CD4-positive, alpha-beta T cell treated with Interleukin-21 for 1 hour (primary cell): Measurements from ENCODE around the gene STRBP.
"Not testable (repeated sequence)": the region's sequence is repeated elsewhere in the genome, so short reads cannot be mapped to it uniquely, and the experiment has no call there.

ENCODE experiments used
- DNase-seq: peaks from one replicate; pipeline ENCODE4 v3.0.0-alpha.2; 2020

The STRBP gene

DNA sequence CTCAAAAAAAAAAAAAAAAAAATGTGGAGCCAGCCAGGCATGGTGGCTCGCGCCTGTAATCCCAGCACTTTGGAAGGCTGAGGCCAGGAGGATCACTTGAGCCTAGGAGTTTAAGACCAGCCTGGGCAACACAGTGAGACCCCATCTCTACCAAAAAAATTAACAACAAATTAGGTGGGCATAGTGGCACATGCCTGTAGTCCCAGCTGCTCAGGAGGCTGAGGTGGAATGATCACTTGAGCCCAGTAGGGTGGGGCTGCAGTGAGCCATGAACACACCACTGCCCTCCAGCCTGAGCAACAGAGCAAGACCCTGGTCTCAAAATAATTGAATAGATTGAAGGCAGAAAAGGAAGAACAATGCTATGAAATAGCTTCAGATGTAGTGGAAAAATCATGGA is 82.4 kb downstream of the STRBP start:
- not testable (repeated sequence) for DNase-seq

GRCh38 chr9:123176949-123177348 is 91.4 kb downstream of the STRBP start:
- no peak for DNase-seq

GRCh38 chr9:123175854-123176629 is 92.3 kb downstream of the STRBP start:
- no peak for DNase-seq

DNA sequence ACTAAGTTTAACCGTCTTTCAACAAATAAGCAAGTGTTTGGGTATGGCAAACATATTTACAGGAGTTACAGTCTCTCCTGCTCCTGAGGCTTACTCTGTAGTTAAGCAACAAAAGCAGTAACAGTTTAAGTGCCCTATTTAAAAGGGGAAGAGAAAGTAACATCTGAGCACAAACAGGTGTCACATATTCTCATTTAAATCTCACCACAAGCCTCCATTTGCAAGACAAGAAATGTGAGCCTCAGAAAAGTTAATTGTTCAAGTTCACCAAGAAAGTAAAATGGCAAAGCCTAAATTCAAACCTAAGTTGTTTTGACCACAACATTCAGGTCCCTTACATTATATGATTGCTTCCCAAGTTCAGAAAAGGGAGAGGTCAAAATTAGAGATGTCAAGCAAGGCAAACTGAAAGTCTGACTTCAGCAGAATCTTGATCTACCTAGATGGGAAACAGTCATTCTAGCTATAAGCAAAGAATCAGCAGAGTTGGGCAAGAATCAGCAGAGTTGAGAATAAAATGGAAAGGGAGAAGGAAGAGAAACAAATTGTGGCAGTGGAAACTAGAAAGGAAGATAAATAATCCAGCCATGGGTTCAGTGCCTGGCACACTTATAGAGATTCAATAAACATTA is 93.4 kb downstream of the STRBP start:
- no peak for DNase-seq

GRCh38 chr9:123174079-123174478 is 94.3 kb downstream of the STRBP start:
- no peak for DNase-seq

GRCh38 chr9:123169926-123170325 is 98.5 kb downstream of the STRBP start:
- DNase-seq: no peak

DNA sequence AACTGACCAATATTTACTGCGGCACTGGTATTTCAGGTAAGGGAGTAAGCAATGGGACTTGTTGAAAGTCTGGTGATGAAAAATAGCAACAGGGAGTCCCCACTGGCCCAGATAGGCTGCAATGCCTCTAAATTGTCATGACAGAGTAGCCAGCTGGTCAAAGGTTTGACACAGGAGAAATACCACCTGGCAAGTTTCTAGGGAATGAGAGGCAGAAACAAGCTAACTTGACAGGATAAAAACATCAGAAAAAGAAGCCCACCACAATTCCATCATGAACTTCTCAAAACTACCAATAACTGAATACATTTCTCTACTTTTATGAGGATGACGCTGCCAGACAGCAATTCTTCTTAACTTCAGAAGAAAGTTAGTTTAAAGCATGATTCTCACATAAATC is 99.8 kb downstream of the STRBP start:
- no peak for DNase-seq

- no peak for DNase-seq
These were observed 100.9 kb downstream of the STRBP start for GRCh38 chr9:123167474-123167873.

GRCh38 chr9:123165813-123166212 is 102.6 kb downstream of the STRBP start:
- no peak for DNase-seq

DNA sequence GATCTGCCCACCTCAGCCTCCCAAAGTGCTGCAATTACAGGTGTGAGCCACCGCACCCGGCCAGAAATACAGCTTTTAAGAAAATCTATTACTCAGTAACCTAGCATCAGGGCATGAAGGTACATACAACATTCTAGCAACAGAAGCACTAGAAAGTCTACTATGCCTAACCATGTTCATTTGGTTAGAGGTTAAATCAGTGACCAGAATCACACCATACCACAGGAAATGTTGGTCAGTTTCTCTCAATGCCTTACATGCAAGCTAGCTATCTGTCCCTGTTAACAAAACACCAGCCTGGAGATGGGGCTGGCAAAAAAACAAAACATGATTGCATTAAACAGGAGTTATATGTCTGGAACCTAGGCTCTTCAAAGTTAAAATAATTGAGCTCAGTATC is 104.1 kb downstream of the STRBP start:
- no peak for DNase-seq

- no peak for DNase-seq
These were observed 105.5 kb downstream of the STRBP start for GRCh38 chr9:123162791-123163345.

GRCh38 chr9:123162360-123162759 is 106.0 kb downstream of the STRBP start:
- no peak for DNase-seq

- no peak for DNase-seq
These were observed 111.2 kb downstream of the STRBP start for GRCh38 chr9:123157221-123157620.

DNA sequence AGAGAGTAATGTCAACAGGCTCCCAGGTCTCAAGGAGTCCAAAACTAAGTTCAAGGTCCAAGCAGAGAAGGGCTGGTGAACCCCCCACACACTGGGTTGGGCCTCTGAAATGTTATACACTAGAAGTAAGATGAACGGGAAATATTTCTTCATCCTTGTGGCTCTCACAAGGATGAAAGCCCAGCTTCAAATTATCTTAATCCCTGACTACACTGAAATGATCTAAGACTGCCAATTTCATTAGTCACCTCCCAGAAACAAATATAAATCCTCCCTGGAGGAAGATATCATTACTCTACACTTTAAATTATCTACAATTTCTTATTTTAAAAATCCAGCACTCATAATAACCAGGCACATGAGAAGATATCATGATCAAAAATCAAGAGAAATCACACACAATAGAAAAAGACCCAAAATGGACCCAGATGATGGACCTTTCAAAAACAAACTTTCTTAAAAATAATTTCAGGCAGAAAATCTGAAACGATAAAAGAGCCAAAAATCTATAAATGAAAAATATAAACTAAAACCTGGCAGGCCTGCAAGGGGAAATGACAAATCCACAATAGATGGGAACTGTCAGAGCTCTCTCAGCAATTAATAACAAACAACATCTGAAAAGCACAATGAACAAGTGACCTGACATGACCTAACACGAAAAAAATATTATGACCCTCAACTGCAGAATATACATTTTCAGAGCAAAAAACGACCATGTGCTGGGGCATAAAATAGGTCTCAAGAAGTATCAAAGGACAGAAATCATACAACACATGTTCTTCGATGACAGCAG is 117.5 kb downstream of the STRBP start:
- no peak for DNase-seq

DNA sequence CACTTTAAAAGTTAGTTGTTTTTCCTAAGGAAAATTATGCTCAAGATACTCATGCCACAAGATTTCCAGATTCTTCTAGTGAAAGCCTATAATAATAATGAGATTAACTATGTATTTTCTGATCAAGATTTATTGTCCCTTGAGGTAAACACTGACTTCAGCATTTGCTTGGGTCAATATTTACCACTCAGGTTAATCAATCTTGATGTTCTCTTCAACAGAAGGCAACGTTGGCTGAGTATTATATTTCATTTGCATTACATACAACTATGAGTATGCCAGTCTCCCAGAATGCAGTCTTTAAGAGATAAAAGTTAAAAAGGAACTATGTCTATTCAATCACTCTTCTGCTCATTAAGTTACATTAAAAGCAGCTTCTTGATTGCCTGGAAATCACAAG is 119.3 kb downstream of the STRBP start:
- no peak for DNase-seq

- DNase-seq: no peak
These were observed 130.2 kb downstream of the STRBP start for GRCh38 chr9:123138163-123138562.

DNA sequence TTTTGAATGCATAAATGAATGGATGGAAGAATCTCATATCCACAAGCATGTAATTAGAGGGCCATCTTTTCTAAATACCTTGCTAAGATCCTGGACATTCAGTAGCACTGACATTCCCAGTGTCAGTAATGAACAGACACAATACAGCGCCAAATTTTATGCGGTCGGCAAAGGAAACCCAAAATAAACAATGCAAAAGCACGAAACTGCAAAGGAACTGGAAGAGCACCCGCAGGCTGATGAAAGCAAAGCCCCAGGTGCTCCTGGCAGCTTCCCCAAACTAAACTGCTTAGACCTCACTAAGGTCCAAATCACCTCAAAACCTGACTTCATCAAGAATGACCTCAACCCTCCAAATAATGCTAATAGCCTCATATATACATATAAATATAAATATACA is 133.0 kb downstream of the STRBP start:
- no peak for DNase-seq

GRCh38 chr9:123132696-123133095 is 135.7 kb downstream of the STRBP start:
- DNase-seq: no peak

DNA sequence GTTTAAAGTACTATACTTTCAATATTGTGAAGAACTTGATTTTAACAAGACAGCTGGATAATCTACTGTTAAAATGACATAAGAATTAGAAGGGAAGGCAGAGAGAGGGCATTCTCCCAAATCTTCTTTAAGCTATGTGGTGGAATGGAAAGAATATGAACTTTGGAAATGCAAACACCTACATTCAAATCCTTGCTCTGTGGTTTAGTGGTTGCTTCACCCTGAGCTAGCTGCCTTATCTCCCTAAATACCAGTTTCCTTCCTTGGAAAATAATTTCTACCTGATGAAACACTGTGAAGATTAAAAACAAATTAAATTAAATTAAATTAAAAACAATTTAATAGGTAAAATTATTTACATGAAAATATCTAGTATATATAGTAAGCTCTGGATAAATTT is 136.4 kb downstream of the STRBP start:
- no peak for DNase-seq

DNA sequence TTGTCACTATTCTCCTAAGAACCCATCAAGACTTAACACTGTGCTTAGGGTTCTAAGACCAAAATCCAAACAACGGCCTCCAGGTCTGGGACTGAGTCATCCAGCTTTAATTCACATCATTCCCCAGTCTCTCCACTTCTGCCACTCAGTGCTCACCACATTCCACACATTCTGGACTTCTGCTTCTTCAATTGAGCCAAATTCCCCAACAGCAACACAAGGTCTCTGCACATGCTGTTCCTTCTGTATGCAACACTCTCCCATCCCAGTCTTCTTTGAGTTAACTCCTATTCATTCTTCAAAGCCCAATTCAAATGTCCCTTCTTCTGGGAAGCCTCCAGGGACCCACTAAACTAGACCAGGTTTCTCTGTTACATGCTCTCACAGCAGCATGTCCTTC is 137.1 kb downstream of the STRBP start:
- DNase-seq: no peak

DNA sequence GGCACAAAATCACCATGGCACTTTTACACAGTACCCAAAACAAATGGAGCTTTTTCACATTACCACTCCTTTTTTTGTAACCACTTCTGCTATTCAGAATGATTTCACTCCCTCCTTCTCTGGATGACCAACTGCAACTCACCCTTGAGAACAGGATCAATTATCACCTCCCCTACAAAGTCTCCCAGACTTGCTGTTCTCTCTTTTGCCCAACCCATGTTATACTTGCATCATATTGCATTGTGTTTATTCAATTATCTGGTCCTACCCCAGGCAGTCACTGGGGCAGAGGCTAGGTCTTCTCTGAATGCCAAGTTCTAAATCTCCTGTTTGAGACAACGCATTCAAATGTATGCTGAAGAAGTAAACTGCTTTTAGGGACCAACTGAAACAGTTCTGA is 139.0 kb downstream of the STRBP start:
- DNase-seq: no peak

GRCh38 chr9:123128591-123128990 is 139.8 kb downstream of the STRBP start:
- DNase-seq: no peak

GRCh38 chr9:123127512-123128075 is 140.8 kb downstream of the STRBP start:
- DNase-seq: no peak
